HG03103 (cell line): ENCODE measurements around the gene AGBL4.
"Not testable (repeated sequence)": the region's sequence is repeated elsewhere in the genome, so short reads cannot be mapped to it uniquely, and the experiment has no call there.

Experiments
- ATAC-seq: cut with Tn5 transposase; IDR thresholded peaks from one replicate; pipeline ENCODE4 v1.9.1; 2021; ENCODE audit warnings: low read depth; ENCODE audit not compliant: unreplicated experiment

Gene AGBL4

DNA sequence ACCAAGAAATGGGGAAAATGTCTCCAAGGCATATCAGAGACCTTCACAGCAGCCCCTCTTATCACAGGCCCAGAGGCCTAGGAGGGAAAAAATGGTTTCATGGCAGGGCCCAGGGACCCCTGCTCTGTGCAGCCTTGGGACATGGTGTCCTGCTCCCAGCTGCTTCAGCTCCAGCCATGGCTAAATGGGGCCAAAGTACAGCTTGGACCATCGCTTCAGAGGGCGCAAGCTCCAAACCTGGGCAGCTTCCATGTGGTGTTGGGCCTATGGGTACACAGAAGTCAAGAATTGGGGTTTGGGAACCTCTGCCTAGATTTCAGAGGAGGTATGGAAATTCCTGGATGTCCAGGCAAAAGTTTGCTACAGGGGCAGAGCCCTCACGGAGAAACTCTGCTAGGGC lies 964.7 kb downstream of the AGBL4 start:
- ATAC-seq: no peak

GRCh38 chr1:49052102-49052501 lies 971.7 kb downstream of the AGBL4 start:
- ATAC-seq: no peak

DNA sequence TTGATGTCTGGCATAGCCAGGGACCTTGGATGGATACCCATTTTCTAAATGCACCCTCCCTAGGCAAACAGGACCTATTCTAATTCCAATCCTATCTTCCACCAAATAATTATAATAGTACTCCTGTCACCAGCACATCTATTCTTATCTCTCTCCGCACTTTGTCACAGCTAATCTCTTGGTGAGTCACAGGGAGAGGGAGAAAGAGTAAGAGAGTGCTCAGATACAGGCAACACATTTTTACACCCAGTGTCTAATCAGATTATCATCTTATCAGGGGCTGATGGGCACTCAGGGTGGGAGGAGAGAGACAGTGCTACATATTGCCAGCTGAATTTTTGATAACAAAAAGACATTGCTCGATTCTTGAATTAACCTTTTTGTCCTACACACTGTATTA lies 972.1 kb downstream of the AGBL4 start:
- ATAC-seq: no peak

GRCh38 chr1:49050041-49050440 lies 973.7 kb downstream of the AGBL4 start:
- ATAC-seq: no peak

DNA sequence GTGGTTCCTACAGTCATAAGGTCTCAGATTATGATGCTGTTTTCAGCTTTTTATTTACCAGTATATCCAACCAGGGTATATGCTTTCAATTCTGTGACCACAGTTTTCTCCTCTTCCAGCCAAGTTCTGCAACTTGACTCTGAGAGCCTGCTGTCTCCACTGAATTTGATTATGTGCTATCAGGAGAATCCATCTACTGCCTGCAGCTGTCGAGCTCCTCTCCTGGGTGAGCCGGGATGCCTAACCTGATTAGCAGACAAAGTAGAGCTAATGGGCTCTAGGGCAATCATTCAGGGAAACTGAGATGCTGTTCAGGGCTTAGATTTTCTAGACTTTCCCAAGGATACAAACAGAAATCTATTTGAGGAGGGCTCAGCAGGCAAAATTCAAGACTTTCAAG lies 975.6 kb downstream of the AGBL4 start:
- ATAC-seq: no peak

- ATAC-seq: no peak
Measured at GRCh38 chr1:49046305-49046704, 977.4 kb downstream of the AGBL4 start.

- no peak for ATAC-seq
Measured at GRCh38 chr1:49045371-49045770, 978.4 kb downstream of the AGBL4 start.

GRCh38 chr1:49036700-49037099 lies 987.1 kb downstream of the AGBL4 start:
- ATAC-seq: no peak

DNA sequence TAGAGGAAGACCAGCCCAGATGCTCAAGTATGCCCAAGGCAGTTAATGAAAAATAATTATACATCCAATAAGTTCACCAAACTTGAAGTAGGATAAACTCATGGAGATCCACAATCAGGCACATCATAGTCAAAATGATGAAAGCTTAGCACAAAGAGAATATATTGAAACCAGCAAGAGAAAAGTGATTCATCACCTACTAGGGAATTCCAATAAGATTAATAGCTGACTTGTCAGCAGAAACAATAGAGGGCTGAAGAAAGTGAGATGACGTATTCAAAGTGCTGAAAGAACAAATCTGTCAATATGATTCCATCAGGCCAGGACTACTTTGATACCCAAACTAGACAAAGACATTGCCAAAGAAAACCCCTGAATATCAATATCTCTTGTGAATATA lies 995.4 kb downstream of the AGBL4 start:
- ATAC-seq: no peak

DNA sequence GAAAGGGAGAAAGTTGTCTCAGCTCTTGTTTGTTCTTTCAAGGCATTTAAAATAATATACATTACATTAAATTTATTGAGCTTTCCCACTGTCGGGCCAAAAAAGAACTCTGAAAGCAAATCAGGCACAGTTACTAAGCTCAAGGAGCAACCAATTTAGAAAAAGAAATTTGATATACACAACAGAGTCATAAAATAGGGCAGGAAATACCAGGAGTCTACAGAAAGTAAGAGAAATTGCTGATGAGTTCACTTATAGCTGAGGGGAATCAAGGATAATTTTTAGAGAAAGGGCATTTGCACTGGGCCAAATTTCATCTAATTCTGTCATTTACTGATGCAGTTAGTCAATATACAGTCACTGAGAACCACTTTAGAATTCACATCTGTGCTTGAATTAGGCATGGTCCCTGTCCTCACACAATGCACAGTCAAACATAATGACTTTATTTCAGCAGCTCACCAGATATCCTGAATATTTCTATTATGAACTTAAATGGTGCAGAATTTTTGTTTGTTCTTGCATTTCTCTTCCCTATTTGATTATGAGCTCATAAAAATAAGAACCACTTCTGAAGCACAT lies 997.4 kb downstream of the AGBL4 start:
- ATAC-seq: no peak

DNA sequence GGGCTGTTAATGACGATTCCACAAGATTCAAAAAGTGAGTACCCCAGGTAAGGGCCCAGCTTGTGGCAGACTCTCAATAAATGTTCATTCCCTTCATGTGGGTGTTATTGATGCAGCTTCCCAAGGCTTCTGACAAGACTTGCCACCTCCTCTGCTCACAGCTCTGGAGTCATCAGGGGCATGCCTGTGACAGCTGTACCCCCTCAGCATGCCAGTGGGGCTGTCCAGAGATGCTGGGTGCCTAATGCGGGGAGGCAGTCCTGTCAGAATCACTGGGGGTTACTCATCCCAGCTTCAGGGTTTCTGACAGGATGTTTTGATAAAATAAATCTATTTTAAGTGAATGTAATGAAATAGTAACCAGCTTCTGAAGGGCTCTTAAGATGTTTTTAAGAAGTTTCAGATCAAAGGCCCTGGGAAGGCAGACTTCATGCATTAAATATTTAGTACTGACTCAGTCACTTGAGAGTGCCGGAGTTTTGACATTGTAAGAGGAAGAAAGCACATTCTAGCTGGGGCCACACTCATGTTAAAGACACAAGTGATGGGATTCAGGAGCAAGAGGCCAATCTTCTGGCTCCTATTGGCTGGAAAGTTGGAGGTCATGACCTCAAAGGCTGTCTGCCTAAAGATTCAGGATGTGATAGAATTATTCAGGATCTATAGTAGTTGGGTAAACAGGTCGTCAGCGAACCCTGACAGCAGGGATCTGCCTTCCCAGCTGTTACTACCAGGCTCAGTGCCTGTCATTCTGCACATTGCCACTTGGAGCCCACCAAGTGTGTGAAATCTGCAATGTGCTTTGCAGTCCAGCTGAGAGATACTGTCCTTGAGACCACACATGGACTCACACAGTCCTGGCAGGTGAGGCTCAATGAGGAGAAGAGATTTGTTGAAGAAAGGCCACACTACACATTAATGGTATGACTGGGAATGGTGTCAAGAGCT lies 1007.5 kb downstream of the AGBL4 start:
- ATAC-seq: no peak

GRCh38 chr1:49013079-49013478 lies 1010.7 kb downstream of the AGBL4 start:
- no peak for ATAC-seq

GRCh38 chr1:49002981-49003380 lies 1020.8 kb downstream of the AGBL4 start:
- ATAC-seq: not testable (repeated sequence)

GRCh38 chr1:48999321-48999720 lies 1024.4 kb downstream of the AGBL4 start:
- no peak for ATAC-seq

GRCh38 chr1:48996311-48996710 lies 1027.4 kb downstream of the AGBL4 start:
- ATAC-seq: no peak

GRCh38 chr1:48988633-48989197 lies 1035.0 kb downstream of the AGBL4 start:
- no peak for ATAC-seq

- ATAC-seq: no peak
Measured at GRCh38 chr1:48979940-48980339, 1043.8 kb downstream of the AGBL4 start.

- ATAC-seq: no peak
Measured at GRCh38 chr1:48978413-48978812, 1045.3 kb downstream of the AGBL4 start.

DNA sequence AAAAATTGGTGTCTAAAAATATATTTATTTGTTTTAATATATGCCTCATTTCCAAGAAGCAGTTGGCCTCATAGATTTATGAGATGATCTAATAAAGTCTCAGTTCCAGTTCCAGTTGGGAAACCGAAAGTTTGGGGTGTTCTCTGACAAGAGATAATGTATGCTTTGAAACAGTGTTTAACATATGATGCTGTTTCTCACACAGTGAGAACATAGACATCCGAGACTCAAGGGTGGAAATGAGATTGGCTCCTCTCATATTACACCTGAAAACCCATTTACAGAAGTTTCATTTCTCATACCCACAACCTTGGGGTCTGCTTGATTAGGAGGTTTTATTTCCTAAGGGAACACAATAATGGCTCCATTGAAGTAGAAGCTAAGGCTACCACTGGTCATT lies 1046.5 kb downstream of the AGBL4 start:
- no peak for ATAC-seq

DNA sequence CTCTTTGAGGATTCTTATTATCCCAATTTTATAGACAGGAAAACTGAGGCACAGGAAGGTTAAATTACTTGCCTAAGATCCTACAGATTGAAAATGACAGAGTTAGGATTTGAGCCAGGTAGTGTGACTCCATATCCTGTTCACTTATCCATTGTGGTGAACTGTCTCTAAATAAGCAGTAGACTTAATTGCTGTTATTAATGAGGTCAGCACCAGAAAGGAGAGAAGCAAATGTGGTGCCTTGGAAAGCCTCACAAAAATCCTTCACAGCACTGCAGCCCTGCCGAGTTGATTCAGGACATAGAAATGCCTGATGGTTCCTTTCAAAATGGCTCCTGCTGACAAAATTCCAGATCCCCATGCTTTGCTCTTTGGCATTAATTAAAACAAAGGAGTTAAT lies 1053.8 kb downstream of the AGBL4 start:
- ATAC-seq: no peak

DNA sequence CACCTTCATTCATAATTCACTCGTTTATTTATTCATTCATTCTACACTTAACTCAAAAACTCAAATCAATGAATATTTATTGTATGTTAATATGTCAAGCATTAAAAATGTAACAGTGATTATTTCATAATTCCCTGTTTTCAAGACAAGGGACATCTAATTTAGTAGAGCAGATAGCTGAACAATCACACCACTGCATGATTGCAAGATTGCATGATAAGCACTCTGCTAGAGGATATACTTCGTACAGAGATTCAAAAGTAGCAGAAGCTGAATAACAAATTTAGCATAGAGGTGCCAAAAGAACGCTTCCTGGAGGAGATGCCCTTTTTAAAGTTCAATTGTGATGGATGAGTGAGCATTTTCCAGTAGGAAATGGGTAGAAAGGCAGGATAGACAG lies 1056.4 kb downstream of the AGBL4 start:
- ATAC-seq: no peak

GRCh38 chr1:48966583-48966982 lies 1057.2 kb downstream of the AGBL4 start:
- no peak for ATAC-seq
